NCI-H2029 (cell line): ENCODE data around the gene PTPRE.

ENCODE experiments used
- DNase-seq: peaks from one replicate; lab custom pipeline; 2025; lab: John Stamatoyannopoulos, UW

Gene PTPRE

GRCh38 chr10:128096486-128097199 is 189.7 kb downstream of the PTPRE start:
- DNase-seq, result no peak

- DNase-seq, result no peak
These were observed 190.9 kb downstream of the PTPRE start for GRCh38 chr10:128097783-128098182.

GRCh38 chr10:128098631-128099030 is 191.7 kb downstream of the PTPRE start:
- no peak for DNase-seq

GRCh38 chr10:128099901-128100300 is 193.0 kb downstream of the PTPRE start:
- no peak for DNase-seq

GRCh38 chr10:128101901-128102300 is 195.0 kb downstream of the PTPRE start:
- DNase-seq, result no peak

GRCh38 chr10:128102480-128103228 is 195.8 kb downstream of the PTPRE start:
- DNase-seq, result peak; percentile 33

- no peak for DNase-seq
These were observed 196.4 kb downstream of the PTPRE start for GRCh38 chr10:128103229-128103714.

GRCh38 chr10:128105383-128105782 is 198.5 kb downstream of the PTPRE start:
- DNase-seq, result no peak

- no peak for DNase-seq
These were observed 202.8 kb downstream of the PTPRE start for GRCh38 chr10:128109707-128110106.

GRCh38 chr10:128110339-128110738 is 203.4 kb downstream of the PTPRE start:
- DNase-seq, result no peak

- DNase-seq, result no peak
These were observed 204.8 kb downstream of the PTPRE start for GRCh38 chr10:128111696-128112095.

- DNase-seq, result no peak
These were observed 206.1 kb downstream of the PTPRE start for GRCh38 chr10:128113026-128113425.

- DNase-seq, result no peak
These were observed 208.0 kb downstream of the PTPRE start for GRCh38 chr10:128114901-128115300.

GRCh38 chr10:128115356-128115755 is 208.5 kb downstream of the PTPRE start:
- DNase-seq, result no peak

GRCh38 chr10:128116187-128116586 is 209.3 kb downstream of the PTPRE start:
- DNase-seq, result no peak

GRCh38 chr10:128116851-128117615 is 210.1 kb downstream of the PTPRE start:
- no peak for DNase-seq

GRCh38 chr10:128121750-128122412 is 215.0 kb downstream of the PTPRE start:
- DNase-seq, result no peak

GRCh38 chr10:128122931-128123330 is 216.0 kb downstream of the PTPRE start:
- DNase-seq, result no peak

- no peak for DNase-seq
These were observed 216.9 kb downstream of the PTPRE start for GRCh38 chr10:128123846-128124245.

GRCh38 chr10:128124813-128125403 is 218.0 kb downstream of the PTPRE start:
- no peak for DNase-seq

- no peak for DNase-seq
These were observed 218.6 kb downstream of the PTPRE start for GRCh38 chr10:128125416-128125943.
